GM18511 (cell line): ENCODE measurements around the gene SLC35B3.
"Not testable (repeated sequence)": the region's sequence is repeated elsewhere in the genome, so short reads cannot be mapped to it uniquely, and the experiment has no call there.

Experiments used
- ATAC-seq: cut with Tn5 transposase; IDR thresholded peaks from one replicate; pipeline ENCODE4 v1.9.1; 2021; ENCODE audit warnings: mild to moderate bottlenecking, moderate library complexity; ENCODE audit not compliant: unreplicated experiment

SLC35B3 gene

DNA sequence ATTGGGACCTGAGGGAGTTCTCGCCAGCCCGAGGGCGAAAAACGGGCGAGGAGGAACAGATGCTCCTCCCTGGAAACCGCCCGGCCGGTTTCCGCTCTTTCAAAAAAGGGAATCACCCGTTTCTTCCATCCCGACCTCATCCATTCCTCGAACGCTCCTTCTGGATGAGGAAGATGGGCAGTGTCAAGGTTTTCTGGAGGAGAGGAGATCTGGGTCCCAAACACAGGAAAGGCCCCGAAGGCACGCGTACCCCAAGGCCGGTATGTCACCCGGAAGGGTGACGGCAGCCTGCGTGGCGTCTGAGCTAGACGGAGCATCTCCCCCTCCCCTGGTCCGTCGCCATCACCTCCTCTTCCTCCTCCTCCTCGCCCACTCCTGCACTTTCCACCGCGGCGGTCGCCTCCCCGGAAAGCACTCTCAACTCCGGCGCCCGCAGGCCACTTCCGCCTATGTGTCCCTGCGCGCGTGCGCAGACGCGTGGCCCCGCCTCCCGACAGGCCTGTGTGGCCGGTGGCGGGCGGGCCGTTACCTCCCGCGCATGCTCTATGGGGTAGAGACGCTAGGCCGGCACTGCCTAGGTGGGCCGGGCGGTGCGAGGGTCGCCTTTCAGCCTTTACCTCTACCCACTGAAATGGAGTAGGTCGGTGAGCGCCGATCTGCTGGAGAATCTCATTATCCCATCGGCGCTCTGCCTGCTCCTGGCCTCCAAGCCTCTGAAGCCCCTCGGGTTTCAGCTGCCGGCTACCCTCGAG is at the start of gene SLC35B3:
SLC35B3 (minus strand) TSS at position 453 of the 752 bp plus-strand sequence.
- ATAC-seq, result peak; percentile 96

DNA sequence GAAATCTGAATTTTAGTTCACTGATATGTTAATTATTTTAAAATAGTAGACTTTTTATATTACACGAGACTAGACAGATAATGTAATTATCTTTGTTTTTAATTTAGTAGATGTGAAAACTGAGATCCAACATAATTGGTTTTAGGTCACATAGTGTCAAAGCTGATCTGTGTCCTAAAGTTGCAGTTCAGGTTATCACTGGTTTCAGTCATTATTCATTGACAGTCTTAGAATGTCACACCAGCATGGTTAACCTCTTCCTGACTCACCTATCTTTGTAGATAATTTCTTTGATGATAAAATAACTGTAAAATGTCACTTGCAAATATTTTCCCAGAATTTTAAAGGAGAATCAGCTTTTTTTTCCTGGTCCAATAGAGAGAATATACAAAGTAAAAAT is 48.3 kb upstream of the SLC35B3 start:
- ATAC-seq, result no peak

DNA sequence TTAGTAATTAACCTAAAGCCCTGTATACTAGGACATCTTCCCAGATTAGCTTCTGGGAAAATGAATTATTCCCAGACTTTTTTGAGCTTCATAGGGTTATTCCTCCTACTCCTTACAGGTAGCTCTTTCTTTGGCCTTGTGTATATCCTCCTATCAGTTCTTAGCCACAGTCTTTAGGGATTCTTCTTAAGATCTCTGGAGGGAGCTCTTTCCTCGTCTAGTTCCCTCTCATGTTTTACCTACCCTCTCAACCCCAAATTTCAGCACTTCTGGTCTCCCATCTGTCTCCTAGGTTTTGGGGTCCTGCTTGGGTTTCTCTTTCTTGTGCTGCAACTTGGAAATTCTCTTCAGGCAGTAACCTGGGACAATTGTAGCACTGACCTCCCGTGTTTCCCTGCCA is 46.4 kb upstream of the SLC35B3 start:
- peak; percentile 68 for ATAC-seq

DNA sequence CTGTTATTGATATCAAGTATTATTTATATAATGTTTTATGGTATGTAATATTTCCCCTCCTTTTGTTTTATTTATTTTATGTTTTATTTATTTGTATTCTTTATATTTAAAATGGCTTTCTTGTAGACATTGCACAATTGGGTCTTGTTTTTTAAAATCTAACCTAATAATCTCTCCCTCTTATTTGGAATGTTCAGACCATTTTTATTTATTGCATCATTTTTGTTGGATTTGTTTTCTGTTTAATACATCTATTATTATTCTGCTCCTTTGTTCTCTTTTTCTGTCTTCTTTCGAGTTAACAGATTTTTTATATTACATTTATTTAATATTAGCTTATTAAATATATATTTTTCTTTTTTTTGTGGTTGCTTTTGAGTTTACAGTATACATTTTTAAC is 43.1 kb upstream of the SLC35B3 start:
- no peak for ATAC-seq

DNA sequence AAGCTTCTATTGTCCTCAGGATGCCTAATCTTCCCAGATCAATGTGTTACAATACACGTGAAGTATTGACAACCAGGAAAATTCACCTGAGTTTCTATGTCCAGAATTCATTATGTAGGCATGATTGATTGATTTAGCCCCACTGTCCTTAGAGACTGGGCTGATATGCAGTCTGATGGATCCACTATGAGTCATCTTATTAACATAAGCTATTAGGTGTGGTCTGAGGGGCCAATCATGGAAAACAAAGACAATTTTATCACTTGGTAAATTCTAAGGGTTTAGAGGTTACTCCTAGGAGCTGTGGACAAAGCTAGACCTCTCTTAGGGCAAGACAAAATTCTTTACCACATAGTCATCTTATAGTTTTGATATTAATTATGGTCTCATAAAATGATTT is 41.3 kb upstream of the SLC35B3 start:
- ATAC-seq, result no peak

DNA sequence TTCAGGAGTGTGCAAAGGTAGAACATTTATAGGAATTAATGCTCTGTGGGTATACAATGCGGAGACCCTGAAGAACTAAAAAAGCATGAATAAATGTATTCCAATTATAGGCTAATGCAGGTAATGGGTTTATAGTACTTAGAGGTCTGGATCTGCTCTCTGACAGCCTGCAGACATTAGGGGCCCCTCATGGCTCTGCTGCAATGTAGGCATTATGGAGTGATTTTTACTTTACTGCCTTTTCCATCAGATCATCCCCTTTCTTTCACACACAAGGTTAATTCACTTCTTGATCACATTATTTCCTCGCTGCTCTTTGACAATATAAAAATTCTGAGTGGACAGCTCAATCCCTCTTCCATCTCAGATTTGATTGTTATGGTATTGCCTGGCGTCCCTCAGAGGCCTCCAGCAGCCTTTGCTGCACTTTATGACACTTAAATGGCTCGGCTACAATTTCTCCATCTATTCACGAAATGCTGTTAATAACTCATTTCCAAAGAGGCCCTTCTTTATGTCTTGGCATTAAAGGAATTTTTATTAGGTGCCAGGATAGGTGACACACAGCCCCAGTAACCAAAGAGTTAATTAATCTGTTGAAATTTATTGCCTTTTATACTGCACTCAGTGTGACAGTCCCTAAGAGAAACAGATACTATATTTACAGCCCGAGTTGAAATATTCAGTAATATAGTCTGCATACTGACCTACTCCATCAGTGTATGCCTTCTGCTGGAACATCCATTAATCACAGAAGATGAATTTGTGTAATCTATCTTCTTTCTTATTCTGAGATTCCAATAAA is 33.4 kb upstream of the SLC35B3 start:
- no peak for ATAC-seq

DNA sequence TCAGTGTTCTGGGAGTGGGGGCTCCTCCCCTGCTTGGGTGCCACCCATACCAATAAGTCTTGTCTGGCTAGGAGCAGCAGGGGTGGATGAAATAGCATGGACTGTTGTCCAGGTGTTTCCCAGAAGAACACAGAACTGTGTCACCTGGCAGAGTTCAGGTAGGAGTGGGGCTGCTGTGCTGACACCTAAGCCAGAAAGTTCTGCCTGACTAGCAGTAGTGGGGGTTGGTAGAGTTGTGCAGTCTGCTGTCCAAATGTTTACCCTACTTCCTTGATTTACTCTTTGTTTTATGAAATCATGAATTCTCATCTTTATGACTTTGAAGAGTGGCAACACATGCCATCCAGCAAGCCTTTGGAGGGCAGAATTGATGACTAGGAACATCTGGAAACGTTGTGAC is 27.3 kb upstream of the SLC35B3 start:
- ATAC-seq, result no peak

DNA sequence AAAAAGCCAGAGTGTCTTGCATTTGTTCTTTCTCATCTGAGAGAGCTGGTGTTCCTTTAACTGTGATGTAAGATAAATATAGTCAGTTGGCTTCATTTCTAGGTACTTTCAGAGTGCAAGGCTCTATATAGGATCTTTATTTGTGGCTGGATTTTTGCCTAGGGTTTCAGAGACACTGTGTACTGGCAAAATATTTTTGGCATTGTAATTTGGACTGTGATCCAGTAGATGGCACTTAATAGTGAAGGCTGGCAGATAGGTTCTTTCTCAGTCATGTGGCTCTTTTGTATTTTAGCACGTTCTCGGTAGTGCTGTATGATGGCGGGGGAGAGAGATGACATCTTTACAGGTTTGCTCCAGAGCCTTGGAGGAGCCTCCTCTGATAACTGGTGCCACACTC is 26.8 kb upstream of the SLC35B3 start:
- ATAC-seq, result no peak

DNA sequence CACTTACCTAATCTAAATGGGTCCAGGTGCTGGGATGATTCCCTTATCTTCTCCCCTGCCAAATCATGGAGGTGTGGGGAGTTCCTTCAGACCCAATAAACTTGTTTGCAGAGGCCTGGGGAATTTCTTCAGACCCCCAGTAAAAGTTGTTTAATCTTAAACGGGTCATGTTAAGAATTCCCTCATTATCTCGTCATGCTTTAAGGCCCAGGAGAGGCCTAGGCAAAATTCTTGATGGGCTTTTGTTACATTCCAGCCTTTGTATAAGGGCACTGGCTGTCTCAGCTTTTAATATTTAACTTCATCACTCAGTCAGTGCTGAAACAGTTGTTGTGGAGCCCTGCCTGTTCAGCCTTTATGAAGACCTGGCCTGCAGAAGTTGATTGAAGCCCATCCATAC is 11.0 kb upstream of the SLC35B3 start:
- ATAC-seq, result no peak

DNA sequence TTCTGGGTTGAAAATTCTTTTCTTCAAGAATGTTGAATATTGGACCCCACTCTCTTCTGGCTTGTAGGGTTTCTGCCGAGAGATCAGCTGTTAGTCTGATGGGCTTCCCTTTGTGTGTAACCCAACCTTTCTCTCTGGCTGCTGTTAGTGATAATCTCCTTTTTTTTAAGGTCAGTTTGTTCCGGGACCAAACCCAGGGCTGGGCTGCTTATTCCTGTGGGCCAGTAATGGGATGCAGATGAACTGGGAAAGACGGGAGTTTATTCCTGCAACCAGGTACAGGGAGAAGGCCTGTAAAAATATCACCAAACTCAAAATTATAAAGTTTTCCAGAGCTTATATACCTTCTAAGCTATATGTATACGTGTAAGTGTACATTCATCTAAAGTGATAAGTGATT is 10.6 kb upstream of the SLC35B3 start:
- not testable (repeated sequence) for ATAC-seq

DNA sequence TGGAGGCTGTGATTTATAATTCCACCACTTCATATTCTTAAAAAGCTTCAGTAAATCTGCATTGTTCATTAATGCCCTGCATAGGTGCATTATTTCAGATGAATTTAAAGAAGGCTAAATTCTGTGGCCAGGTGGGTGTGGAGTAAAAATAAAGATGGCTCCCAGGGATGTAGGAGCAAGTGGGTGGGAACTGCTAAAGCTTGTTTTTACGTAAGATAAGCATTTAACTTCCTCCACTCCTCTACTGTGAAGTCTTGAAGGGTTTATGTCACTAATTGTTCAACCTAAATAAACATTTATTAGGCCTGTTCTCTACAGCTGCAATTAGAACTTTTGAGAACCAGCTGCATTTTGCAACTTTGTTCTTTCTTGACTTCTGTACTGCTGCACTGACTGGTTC is 6.8 kb upstream of the SLC35B3 start:
- ATAC-seq, result no peak

DNA sequence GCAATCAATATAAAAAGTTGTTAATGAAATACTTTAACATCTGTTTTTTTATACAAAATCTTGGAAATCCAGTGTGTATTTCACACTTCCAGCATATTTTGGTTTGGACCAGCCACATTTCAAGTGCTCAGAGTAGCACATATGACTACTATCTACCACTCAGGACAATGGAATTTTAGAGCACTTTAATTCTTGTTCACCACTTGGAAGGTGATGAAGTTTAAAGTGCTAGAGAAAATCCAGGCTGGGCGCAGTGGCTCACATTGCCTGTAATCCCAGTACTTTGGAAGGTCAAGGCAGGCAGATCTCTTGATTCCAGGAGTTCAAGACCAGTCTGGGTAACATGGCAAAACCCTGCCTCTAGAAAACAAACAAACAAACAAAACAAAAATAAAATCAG is 6.1 kb upstream of the SLC35B3 start:
- no peak for ATAC-seq

DNA sequence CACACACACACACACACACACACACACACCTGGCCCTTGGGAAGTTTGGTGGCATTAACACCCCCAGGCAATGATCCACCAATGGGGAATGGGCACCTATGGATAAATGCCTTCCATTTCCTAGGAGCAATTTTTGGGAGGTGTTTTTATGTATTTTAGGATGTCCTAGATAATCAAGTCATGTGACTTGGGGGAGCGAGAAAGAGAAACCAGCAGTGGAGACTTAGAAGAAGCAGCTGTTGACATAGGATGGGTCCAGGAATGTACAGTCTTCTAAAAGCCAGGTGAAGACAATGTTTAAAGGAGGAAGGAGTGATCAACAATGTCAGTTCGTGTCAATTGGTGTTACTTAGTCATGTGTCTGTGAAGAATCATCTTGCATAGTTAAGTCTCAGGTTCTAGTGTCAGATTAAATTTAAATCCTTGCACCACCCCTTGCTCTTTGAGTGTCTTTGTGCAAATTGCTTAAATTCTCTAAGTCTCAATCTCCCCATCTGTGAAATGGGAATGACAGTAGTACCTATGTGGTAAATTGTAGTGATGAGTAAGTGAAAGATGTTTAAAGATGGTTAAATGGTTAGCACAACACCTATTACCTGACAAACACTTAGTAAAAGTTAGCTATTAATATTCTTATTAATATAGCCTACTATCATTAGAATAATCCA is 4.4 kb upstream of the SLC35B3 start:
- ATAC-seq, result no peak

DNA sequence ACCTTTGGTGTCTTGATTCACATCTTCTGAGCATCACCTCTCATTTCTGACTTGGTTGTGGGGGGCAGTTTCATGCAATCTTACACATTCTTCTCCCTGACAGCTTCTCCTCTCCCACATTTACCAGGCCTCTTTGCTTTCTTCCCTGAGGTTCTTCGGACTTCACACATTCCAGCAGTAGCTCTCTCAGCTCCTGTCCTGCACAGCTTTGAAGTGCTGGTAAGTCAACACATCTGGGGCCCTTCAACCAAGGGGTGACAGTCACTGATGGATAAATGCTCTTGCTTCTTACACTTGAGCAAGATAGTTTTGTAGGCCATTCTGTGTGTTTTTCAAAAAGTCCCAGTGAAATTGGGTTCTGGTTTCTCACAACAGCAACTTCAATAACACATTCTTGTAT is 2.5 kb upstream of the SLC35B3 start:
- ATAC-seq, result no peak

DNA sequence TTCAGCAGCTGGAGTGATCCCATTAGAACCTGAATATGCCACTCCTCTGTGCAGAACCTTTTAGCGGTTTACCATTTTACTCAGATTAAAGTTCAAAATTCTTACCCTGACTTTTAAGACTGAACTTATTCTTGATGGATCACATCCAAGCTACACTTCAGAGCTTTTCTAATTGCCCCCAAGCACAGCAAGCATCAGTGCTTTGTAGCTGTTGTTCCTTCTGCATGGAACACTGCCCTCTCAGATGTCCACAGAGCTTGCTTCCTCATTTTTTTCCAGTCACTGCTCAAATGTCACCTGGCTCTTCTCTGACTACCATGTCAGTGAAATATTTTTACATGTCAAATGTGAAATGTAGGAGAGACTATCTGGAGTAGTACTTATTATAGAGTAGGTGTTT is 1.6 kb upstream of the SLC35B3 start:
- no peak for ATAC-seq

DNA sequence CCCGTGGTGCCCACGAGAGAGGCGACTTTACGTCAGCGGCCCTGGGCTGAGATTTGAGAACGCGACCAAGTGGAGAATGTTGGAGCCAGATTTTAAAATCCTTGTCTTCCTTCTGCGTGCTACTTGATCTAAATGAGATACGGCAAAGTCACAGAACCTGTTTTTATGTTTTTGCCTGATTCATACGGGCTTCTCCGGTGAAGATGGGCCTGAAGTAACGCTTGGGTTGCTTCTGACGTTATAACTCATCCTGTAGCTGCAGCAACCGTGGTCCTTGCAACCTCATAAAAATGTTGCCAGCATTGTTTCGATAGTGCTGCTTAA is 462 bp upstream of the SLC35B3 start:
- no peak for ATAC-seq

DNA sequence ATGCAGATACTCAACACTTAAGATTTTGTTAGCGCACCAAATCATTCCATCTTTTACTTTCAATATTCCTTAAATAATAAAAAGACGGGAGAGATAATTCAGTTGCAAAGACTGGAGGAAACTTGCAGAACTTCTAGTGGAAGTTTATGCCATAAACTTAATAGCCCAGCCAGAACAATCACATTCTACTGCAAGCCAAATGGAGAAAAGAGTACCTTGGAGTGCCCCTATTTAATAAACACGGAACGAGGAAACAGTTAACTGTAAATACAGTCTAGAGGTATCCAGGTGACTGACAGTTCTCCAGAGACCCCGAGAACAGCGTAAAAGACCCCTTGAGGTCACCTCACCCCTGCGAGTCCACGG is 635 bp downstream of the SLC35B3 start:
- ATAC-seq, result peak; percentile 31

DNA sequence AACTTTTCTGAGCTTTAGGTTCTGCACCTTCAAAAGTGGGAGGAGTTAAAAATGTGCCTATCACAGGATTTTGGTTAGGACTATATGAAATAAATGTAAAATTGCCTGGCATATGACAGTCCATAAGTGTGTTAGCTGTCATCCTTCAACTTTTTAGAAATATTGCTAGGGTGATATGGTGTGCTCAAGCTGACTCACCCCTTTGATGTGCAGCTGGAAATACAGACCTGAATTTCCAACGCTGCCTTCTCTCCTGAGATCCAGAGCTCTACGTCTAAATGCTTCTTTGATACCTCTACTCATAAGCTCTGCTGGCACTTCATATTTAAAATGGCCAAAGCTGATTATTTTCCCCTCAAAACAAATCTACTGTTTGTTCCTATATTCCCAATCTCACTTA is 2.7 kb downstream of the SLC35B3 start:
- ATAC-seq, result no peak

DNA sequence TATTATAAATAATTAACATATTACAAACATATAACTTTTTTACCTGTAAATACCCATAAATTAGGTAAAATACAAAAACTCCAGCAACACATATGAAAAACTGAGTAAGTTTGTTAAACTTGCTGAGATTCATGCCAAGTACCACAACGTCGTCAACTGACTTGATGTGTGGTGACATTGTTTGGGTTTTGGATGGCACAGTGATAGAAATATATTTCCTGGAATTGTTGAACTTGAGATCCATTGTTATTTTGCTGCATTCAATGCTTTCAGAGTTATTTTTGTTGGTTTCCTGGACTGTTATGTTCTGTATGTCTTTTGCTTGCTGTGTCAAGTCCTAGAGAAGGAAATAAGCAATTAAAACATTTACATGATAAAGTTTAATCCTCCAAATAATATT is 5.5 kb downstream of the SLC35B3 start:
- ATAC-seq, result no peak

DNA sequence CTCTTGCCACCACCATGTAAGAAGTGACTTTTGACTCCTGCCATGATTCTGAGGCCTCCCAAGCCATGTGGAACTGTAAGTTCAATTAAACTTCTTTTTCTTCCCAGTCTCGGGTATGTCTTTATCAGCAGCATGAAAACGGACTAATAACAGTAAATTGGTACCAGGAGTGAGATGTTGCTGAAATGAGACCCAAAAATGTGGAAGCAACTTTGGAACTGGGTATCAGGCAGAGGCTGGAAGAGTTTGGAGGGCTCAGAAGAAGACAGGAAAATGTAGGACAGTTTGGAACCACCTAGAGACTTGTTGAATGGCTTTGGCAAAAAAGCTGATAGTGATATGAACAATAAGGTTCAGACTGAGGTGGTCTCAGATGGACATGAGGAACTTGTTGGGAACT is 8.8 kb downstream of the SLC35B3 start:
- not testable (repeated sequence) for ATAC-seq

DNA sequence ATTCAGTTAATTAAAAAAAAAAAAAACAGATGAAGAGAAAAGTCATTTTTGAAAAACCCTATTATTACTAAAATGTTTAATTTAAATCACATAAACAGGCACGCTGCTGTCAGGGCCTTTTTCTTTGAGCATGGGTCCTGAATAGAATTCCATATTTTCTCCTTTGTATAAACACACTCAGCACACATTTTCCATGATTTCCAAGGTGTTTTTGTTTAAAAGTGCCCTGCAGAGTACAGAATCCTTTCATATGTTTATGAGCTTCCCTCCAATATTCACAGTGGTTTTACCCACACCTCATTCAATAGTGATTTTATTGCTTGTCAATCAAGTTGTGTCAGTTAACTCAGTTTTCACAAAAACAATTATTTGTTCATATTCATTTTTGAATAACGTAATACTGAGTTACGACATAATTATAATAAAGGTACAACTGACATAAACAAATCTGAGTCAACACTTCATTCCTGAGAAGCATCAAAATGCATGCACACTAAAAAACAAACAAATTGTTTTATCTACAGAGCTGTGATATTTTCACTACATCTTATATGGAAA is 15.2 kb downstream of the SLC35B3 start:
- no peak for ATAC-seq

DNA sequence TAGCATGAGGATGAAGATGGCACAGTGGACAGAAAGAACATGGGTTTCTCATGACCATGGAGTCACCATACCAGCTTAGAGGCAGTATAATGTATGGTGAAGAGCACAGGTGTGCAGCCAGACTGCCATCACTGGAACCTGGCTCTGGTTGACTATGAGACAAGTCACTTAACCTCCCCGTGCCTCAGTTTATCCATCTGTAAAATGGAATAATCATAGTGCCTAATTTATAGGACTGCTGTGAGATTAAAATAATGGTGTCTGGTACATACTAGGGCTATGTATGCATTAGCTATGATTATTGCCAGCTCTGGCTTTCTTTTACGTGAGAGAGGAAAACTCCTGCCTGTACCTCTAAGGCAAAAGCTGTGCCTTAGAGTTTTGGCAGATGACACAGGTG is 19.4 kb downstream of the SLC35B3 start:
- ATAC-seq, result no peak
